Parathyroid adenoma (tissue), 2 donors: Measurements from ENCODE around the gene PAIP2.
"Not testable (repeated sequence)": the region's sequence is repeated elsewhere in the genome, so short reads cannot be mapped to it uniquely, and the experiment has no call there.

ENCODE experiments used
- H2AFZ ChIP-seq: fragments of 300-600 bp; sonication (generic); one replicate; pipeline ENCODE4 v1.7.0; 2017; ENCODE audit warnings: antibody characterized with exemption, mild to moderate bottlenecking
- H3K27ac ChIP-seq: fragments of 300-600 bp; sonication (generic); one replicate; pipeline ENCODE4 v1.7.0; 2017
- H3K27me3 ChIP-seq: fragments of 300-600 bp; sonication (generic); one replicate; pipeline ENCODE4 v1.7.0; 2017; ENCODE audit warnings: low read length; ENCODE audit not compliant: control insufficient read depth, insufficient read depth
- H3K36me3 ChIP-seq: fragments of 300-600 bp; sonication (generic); one replicate; pipeline ENCODE4 v1.7.0; 2017; ENCODE audit warnings: low read length; ENCODE audit not compliant: control insufficient read depth, insufficient read depth
- H3K4me1 ChIP-seq: fragments of 300-600 bp; sonication (generic); one replicate; pipeline ENCODE4 v1.7.0; 2017; ENCODE audit warnings: control low read depth
- H3K4me2 ChIP-seq: fragments of 300-600 bp; sonication (generic); one replicate; pipeline ENCODE4 v1.7.0; 2017; ENCODE audit warnings: low read length
- H3K4me3 ChIP-seq: fragments of 300-600 bp; sonication (generic); one replicate; pipeline ENCODE4 v1.7.0; 2017; ENCODE audit warnings: low read depth, low read length
- H3K79me2 ChIP-seq: fragments of 300-600 bp; sonication (generic); one replicate; pipeline ENCODE4 v1.7.0; 2017; ENCODE audit warnings: control low read depth
- H3K9ac ChIP-seq: fragments of 300-600 bp; sonication (generic); one replicate; pipeline ENCODE4 v1.7.0; 2017; ENCODE audit warnings: mild to moderate bottlenecking
- H3K9me3 ChIP-seq: fragments of 300-600 bp; sonication (generic); one replicate; pipeline ENCODE4 v1.7.0; 2017; ENCODE audit warnings: low read length; ENCODE audit not compliant: control insufficient read depth
- CTCF ChIP-seq: fragments of 300-600 bp; sonication (generic); IDR thresholded peaks from one replicate; pipeline ENCODE4 v1.7.0; 2017; ENCODE audit warnings: antibody characterized with exemption, mild to moderate bottlenecking
- donor health status: primary hyperparathyroidism.

PAIP2 gene

GRCh38 chr5:139403787-139404483, 62.3 kb downstream of the PAIP2 start, which contains the start of gene SPATA24:
SPATA24 (minus strand) TSS chr5:139404089; CDS start chr5:139404060, 29 bp downstream.
- no peak for TF ChIP-seq CTCF
- Histone ChIP-seq H3K79me2 (no peaks in the 10 kb centered on the region), H3K4me1 (peaks cover 12% of the 10 kb centered on the region), H3K4me2 (peak within 1 kb of the TSS; percentile 74), H3K27me3 (no peaks in the 10 kb centered on the region), H3K9ac (no peak within 1 kb of the TSS), H3K9me3 (no peaks in the 10 kb centered on the region), H3K36me3 (no peaks in the 10 kb centered on the region), H2AFZ (peak within 1 kb of the TSS; percentile 98), H3K27ac (peak within 1 kb of the TSS; percentile 93), H3K4me3 (peak within 1 kb of the TSS; percentile 68)

GRCh38 chr5:139404484-139404840, 62.8 kb downstream of the PAIP2 start:
- H3K9ac ChIP-seq: no peak overlapping the region
- no peaks in the 10 kb centered on the region for H3K27me3 ChIP-seq
- peaks cover 13% of the 10 kb centered on the region for H3K4me1 ChIP-seq
- TF ChIP-seq CTCF: no peak
- peak overlapping the region; percentile 68 for H3K4me3 ChIP-seq
- no peaks in the 10 kb centered on the region for H3K9me3 ChIP-seq
- H3K79me2 ChIP-seq: no peaks in the 10 kb centered on the region
- peak overlapping the region; percentile 74 for H3K4me2 ChIP-seq
- H3K36me3 ChIP-seq: no peaks in the 10 kb centered on the region
- peak overlapping the region; percentile 93 for H3K27ac ChIP-seq
- H2AFZ ChIP-seq: peak overlapping the region; percentile 98

GRCh38 chr5:139406963-139407362, 65.3 kb downstream of the PAIP2 start:
- Histone ChIP-seq H3K4me2 (no peak overlapping the region), H3K79me2 (no peaks in the 10 kb centered on the region), H3K4me1 (peaks cover 15% of the 10 kb centered on the region), H3K4me3 (no peak overlapping the region), H3K9me3 (no peaks in the 10 kb centered on the region), H3K9ac (no peak overlapping the region), H3K27me3 (no peaks in the 10 kb centered on the region), H3K27ac (no peak overlapping the region), H2AFZ (no peak overlapping the region), H3K36me3 (no peaks in the 10 kb centered on the region)
- TF ChIP-seq CTCF: no peak

GRCh38 chr5:139407517-139407916, 65.9 kb downstream of the PAIP2 start:
- H3K4me1 ChIP-seq: peaks cover 15% of the 10 kb centered on the region
- H3K79me2 ChIP-seq: no peaks in the 10 kb centered on the region
- H3K9ac ChIP-seq: no peak overlapping the region
- H3K4me3 ChIP-seq: no peak overlapping the region
- no peak overlapping the region for H3K4me2 ChIP-seq
- H2AFZ ChIP-seq: no peak overlapping the region
- H3K9me3 ChIP-seq: no peaks in the 10 kb centered on the region
- no peaks in the 10 kb centered on the region for H3K36me3 ChIP-seq
- no peaks in the 10 kb centered on the region for H3K27me3 ChIP-seq
- TF ChIP-seq CTCF: no peak
- no peak overlapping the region for H3K27ac ChIP-seq

- TF ChIP-seq CTCF: no peak
These were observed 66.5 kb downstream of the PAIP2 start for GRCh38 chr5:139408191-139408590.

GRCh38 chr5:139409116-139409515, 67.5 kb downstream of the PAIP2 start:
- H3K4me1 ChIP-seq, H3K36me3 ChIP-seq, H3K9me3 ChIP-seq, H3K27me3 ChIP-seq, H3K9ac ChIP-seq, H3K4me3 ChIP-seq, H3K27ac ChIP-seq, H3K79me2 ChIP-seq, H3K4me2 ChIP-seq, H2AFZ ChIP-seq: not testable (repeated sequence)

More at GRCh38 chr5:139408191-139408590, 66.5 kb downstream of the PAIP2 start:
- Histone ChIP-seq H3K4me3 (no peak overlapping the region), H3K79me2 (no peaks in the 10 kb centered on the region), H2AFZ (no peak overlapping the region), H3K36me3 (no peaks in the 10 kb centered on the region), H3K27ac (no peak overlapping the region), H3K27me3 (no peaks in the 10 kb centered on the region), H3K4me1 (peaks cover 9% of the 10 kb centered on the region), H3K9me3 (no peaks in the 10 kb centered on the region), H3K4me2 (no peak overlapping the region), H3K9ac (no peak overlapping the region)
